WI38 (cell line): ENCODE data around the gene KCNH2.

Source experiments
- H3K4me3 ChIP-seq: 2 replicates; pipeline ENCODE4 v1.5.1; 2011; ENCODE audit warnings: low read depth, mild to moderate bottlenecking, control low read depth, low read length
- TF ChIP-seq, protein P1 (sequence below): IDR thresholded peaks from 2 replicates; pipeline ENCODE4 v1.5.1; 2012; ENCODE audit warnings: low read depth, mild to moderate bottlenecking, control low read depth, low read length

Gene KCNH2

DNA sequence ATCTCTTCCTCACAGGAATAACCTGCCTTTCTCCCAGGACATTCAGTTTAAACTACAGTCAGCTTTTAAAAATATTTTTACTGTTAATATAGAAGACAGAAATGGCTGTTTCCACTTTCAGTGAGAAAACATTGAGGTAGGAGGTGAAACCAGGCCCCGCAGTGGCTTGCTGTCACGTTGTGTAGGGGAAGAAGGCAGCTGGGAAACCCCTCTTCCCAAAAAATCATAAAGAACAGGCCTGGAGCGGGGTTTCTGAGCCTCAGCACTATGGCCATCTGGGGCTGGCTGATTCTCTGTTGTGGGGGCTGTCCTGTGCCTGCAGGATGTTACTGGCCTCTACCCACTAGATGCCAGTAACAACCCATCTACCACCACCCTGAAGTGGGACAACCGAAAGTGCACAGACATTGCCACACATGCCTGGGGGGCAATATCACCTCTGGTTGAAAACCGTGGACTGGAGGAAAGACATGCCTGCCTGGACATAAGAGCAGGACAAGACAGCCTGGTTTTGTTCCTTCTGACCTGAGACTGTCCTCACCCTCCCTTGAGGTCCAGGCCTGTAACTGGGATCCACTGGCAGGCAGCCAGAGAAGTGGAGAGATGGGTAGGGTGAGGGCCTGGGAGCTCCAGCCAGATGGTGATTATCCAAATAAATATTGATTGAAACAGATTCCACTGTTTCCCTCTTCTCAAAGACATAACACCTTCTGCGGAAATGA lies 43.9 kb downstream of the KCNH2 start:
- TF ChIP-seq, protein P1, sequence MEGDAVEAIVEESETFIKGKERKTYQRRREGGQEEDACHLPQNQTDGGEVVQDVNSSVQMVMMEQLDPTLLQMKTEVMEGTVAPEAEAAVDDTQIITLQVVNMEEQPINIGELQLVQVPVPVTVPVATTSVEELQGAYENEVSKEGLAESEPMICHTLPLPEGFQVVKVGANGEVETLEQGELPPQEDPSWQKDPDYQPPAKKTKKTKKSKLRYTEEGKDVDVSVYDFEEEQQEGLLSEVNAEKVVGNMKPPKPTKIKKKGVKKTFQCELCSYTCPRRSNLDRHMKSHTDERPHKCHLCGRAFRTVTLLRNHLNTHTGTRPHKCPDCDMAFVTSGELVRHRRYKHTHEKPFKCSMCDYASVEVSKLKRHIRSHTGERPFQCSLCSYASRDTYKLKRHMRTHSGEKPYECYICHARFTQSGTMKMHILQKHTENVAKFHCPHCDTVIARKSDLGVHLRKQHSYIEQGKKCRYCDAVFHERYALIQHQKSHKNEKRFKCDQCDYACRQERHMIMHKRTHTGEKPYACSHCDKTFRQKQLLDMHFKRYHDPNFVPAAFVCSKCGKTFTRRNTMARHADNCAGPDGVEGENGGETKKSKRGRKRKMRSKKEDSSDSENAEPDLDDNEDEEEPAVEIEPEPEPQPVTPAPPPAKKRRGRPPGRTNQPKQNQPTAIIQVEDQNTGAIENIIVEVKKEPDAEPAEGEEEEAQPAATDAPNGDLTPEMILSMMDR, result no peak
- H3K4me3 ChIP-seq, result no peak overlapping the region

DNA sequence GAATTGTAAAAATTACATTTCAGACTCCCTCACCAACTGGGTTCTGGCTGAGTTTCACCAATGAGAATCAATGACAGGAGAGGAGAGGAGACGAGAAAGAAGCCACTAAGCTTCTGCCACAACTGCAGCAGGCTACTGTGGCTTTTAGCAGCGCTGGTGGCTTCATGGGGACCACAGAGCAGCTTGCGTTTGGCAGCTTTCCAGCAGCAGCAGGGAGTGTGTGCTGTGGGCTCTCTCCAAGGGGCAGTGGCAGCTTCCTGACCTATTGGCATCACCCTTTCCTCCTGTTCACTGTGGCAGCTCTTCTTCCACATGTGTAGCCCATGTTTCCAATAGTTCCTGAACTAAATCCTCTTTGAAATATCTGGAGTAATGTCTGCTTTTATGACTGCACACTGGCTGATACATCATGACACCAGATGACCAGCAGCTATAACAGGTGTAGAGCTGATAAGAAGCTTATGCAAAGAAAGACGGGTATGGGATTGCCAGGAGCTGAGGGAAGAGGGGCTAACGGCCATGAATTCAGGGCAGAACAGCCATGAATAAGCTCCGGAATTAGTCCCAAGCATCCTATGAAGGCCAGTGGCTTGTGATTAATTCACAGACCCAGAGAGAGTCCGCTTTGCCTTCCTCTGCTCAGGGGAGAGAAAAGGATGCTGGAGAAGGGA lies 46.8 kb downstream of the KCNH2 start:
- TF ChIP-seq, protein P1, result no peak

DNA sequence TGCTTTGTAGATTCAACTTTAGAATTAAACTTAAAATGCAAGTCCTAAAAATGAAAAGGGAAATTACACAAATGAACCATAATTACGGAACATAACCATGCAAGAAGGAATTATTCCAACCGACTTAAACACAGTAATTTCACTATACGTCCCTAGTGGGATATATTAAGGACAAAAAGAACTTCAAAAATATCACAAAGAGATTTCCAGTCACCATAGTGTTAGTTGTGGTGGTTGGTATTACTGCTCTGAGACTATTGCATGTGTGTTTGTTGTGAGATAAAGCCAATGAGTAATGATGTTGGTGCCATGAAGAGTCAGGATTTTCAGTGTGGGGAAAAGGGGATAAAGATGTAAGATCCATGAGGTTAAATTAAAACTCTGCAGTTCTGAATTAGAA lies 49.6 kb downstream of the KCNH2 start:
- TF ChIP-seq, protein P1, result no peak
- H3K4me3 ChIP-seq, result no peak overlapping the region

More for the DNA sequence above, 46.8 kb downstream of the KCNH2 start:
- H3K4me3 ChIP-seq, result no peak overlapping the region

DNA sequence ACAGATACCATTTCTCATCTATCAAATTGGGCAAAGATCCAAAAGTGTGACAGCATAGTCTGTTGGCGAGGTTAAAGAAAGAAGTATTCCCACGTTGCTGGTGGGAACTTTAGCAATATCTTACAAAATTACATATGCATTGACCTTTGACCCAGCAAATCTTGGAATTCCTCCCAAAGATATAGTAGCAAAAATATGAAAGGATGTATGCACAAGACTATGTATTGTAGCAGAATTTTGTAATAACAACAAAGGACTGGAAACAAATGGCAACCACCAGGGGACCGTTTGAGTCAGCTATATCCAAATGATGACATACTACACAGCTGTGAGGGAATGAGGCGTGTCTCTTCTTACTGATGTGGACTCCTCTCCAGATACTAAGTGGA lies 50.2 kb downstream of the KCNH2 start:
- no peak overlapping the region for H3K4me3 ChIP-seq
- TF ChIP-seq, protein P1, result no peak

DNA sequence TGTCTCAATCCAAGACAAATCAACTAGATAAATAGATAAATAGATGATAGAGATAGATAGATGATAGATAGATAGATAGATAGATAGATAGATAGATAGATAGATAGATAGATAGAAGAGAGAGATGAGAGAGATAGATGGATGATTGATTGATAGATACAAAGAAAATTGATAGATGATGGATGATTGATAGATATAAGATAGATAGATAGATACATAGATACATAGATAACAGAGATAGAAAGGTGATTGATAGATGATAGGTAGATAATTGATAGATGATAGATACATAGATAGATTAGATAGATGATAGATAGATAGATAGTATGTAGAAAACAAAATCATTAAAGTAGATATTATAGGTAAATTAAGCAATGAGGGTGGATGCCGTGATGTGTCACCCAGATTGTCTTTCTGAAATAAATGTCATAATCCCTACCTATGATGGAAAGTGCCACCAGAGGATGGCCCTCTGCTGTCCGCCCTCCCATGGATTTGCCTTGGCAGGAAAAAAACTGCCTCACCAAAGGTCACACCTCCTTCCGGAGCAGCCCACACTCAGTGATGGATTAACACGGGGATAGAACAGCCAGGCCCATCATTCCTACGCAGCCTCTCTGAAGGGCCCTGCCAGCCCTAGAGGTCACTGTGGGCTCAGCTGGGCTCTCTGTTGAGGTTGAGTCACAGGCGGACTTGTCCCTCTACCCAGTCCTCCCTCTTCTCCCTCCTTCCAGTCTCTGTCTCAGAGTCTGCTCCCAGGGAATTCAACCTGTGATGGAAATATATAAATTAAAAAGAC lies 50.8 kb downstream of the KCNH2 start:
- TF ChIP-seq, protein P1, result no peak
- H3K4me3 ChIP-seq, result no peak overlapping the region

DNA sequence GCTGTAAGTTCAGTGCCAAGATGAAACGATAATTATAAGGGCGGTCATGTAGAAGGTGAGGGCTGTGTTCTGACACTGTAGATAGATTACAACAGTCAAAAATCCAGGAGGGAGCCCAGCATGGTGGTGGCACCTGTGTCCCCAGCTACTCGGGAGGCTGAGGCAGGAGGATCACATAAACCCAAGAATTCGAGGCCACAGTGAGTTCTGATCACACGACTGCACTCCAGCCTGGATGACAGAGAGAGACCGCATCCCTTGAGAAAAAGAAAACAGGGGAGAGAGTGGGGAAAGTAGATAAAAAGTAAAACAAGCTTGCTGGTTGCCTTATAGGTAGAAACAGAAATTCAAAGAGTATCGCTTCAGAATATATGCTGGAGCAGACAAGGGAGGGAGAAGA lies 52.1 kb downstream of the KCNH2 start:
- TF ChIP-seq, protein P1, result no peak
- H3K4me3 ChIP-seq, result no peak overlapping the region

DNA sequence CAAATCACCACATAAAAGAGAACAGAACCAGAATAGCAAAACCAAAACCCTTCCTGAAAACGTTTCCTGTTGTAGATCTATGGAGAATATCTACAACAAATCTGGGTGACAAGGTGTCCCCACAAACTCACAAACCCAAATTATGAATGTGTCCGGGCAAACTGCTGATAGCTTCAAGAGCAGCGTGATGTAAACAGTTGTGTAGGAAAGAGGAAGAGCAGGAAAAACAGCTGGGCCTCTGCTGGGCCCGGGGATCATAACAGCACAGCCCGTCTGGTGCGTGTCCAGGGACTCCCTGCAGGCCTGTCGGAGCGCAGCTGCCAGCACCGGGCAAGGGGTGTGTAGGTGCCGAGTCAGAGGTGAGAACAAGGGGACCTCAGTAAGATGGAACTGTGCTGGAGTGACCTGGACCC lies 53.7 kb downstream of the KCNH2 start:
- H3K4me3 ChIP-seq, result no peak overlapping the region

More for the DNA sequence above, 53.7 kb downstream of the KCNH2 start:
- TF ChIP-seq, protein P1, result no peak
